ENCODE results near the gene PLEKHJ1. TPM values are rescaled to one million over a fixed set of nuclear protein-coding genes. Genes with fewer than 3 reads are reported as not detected.
A peak's percentile ranks its signal among the peaks of the same experiment; 100 is the strongest.
"Not testable (repeated sequence)": the region's sequence is repeated elsewhere in the genome, so short reads cannot be mapped to it uniquely, and the experiment has no call there.

PLEKHJ1 gene
- total and polyA plus RNA-seq, 4 donors, result 64.4 to 76.4 (median 67.3) TPM

- peaks cover 0 to under 1% (median 0%) of the 10 kb centered on the region in 3 donors for H3K27me3 ChIP-seq (ENCODE audit: control insufficient read depth in 3 of 3, insufficient read depth in 3 of 3, low read length in 2 of 3)
- 7% methylated on average over 36 to 41 of the region's 41 CpGs for WGBS, 2 donors
- ATAC-seq (ENCODE audit: insufficient read depth, low FRiP score) (peak; percentile 84), DNase-seq (peak; percentile 70 to 87 (median 79))
- peak within 1 kb of the TSS; percentile 14 for H3K4me3 ChIP-seq
- H3K4me1 ChIP-seq (ENCODE audit: control insufficient read depth in 5 of 5, insufficient read depth in 5 of 5, low read length in 5 of 5), result peaks cover 0 to 12% (median 3%) of the 10 kb centered on the region in 5 donors
- H3K9ac ChIP-seq (ENCODE audit: insufficient read depth in 1 of 2, low read length in 2 of 2), result no peak within 1 kb of the TSS
- H3K36me3 ChIP-seq (ENCODE audit: control insufficient read depth in 4 of 4, insufficient read depth in 4 of 4, low read length in 4 of 4), result peaks cover 0 to under 1% (median 0%) of the 10 kb centered on the region in 4 donors
- no peaks in the 10 kb centered on the region for H3K9me3 ChIP-seq (ENCODE audit: control insufficient read depth in 4 of 4, insufficient read depth in 3 of 4, low read length in 3 of 4)
- H3K27ac ChIP-seq (ENCODE audit: low read depth in 1 of 2, low read length in 1 of 2), result peak within 1 kb of the TSS in 1 of 2 donors; percentile 71
- TF ChIP-seq CTCF (IDR thresholded peaks at IDR 0.05; ENCODE audit: control extremely low read depth, extremely low read depth), result no peak
These were observed 46.1 kb upstream of the PLEKHJ1 start, which contains the start of gene PEAK3 for GRCh38 chr19:2282062-2282861. Gene PEAK3, minus strand, starts transcription at chr19:2282175. Its CDS starts 1,244 bp downstream, at chr19:2280931.

GRCh38 chr19:2281265-2282061 is 45.3 kb upstream of the PLEKHJ1 start:
- Histone ChIP-seq H3K27ac (ENCODE audit: low read depth in 1 of 2, low read length in 1 of 2) (peak overlapping the region in 1 of 2 donors; percentile 71), H3K4me3 (peak overlapping the region; percentile 14), H3K4me1 (ENCODE audit: control insufficient read depth in 5 of 5, insufficient read depth in 5 of 5, low read length in 5 of 5) (peaks cover 0 to 12% (median 3%) of the 10 kb centered on the region in 5 donors)
- not testable (repeated sequence) for ATAC-seq (ENCODE audit: insufficient read depth, low FRiP score); H3K36me3 ChIP-seq (ENCODE audit: control insufficient read depth in 4 of 4, insufficient read depth in 4 of 4, low read length in 4 of 4); DNase-seq; H3K9me3 ChIP-seq (ENCODE audit: control insufficient read depth in 4 of 4, insufficient read depth in 3 of 4, low read length in 3 of 4); H3K9ac ChIP-seq (ENCODE audit: insufficient read depth in 1 of 2, low read length in 2 of 2); H3K27me3 ChIP-seq (ENCODE audit: control insufficient read depth in 3 of 3, insufficient read depth in 3 of 3, low read length in 2 of 3)
- 13 to 22% methylated on average over 15 to 16 of the region's 16 CpGs for WGBS, 2 donors

GRCh38 chr19:2280633-2281264 is 44.6 kb upstream of the PLEKHJ1 start:
- peaks cover 0 to 8% (median 0%) of the 10 kb centered on the region in 4 donors for H3K36me3 ChIP-seq (ENCODE audit: control insufficient read depth in 4 of 4, insufficient read depth in 4 of 4, low read length in 4 of 4)
- H3K4me3 ChIP-seq, result no peak overlapping the region
- ATAC-seq (ENCODE audit: insufficient read depth, low FRiP score) (no peak), DNase-seq (no peak)
- no peaks in the 10 kb centered on the region for H3K9me3 ChIP-seq (ENCODE audit: control insufficient read depth in 4 of 4, insufficient read depth in 3 of 4, low read length in 3 of 4)
- WGBS, 2 donors, result 80 to 81% methylated on average over 20 to 26 of the region's 26 CpGs
- no peak for TF ChIP-seq CTCF (IDR thresholded peaks at IDR 0.05; ENCODE audit: control extremely low read depth, extremely low read depth)
- H3K27ac ChIP-seq (ENCODE audit: low read depth in 1 of 2, low read length in 1 of 2), result no peak overlapping the region
- no peak overlapping the region for H3K9ac ChIP-seq (ENCODE audit: insufficient read depth in 1 of 2, low read length in 2 of 2)
- peaks cover 0 to 19% (median 4%) of the 10 kb centered on the region in 5 donors for H3K4me1 ChIP-seq (ENCODE audit: control insufficient read depth in 5 of 5, insufficient read depth in 5 of 5, low read length in 5 of 5)
- no peaks in the 10 kb centered on the region for H3K27me3 ChIP-seq (ENCODE audit: control insufficient read depth in 3 of 3, insufficient read depth in 3 of 3, low read length in 2 of 3)
